ENCODE measurements around the gene MGMT.

Gene MGMT

DNA sequence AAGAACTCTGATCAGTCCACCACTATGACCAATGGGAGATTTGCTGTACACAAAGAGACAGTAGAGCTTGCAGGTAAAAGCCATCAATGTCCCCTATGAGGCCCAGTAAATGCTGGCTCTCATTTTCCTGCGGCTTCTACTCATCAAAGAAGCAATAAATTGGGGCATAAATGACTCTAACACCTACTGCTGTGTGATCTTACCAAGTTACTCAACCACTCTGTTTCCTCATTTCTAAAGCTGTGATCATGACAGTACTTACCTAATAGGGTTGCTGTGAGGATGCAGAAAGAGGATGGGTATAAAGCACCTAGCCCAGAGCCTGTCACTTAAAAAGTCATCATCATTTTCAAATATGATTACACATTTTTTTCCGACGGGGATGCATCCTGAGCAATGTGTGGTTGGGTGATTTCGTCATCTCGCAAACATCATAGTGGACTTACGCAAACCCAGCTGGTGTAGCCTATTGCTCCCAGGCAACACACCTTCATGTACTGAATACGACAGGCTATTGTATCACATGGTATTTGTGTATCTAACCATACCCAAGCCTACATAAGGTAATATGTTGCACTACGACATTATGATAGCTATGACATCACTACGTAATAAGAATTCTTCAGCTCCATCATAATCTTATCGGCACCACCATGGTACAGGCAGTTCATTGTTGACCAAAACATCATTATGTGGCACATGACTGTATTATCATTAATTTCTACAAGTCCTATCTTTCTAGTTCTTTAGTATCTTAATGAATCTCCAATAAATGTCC is 7.1 kb upstream of the MGMT start:
- DNase-seq: no peak

DNA sequence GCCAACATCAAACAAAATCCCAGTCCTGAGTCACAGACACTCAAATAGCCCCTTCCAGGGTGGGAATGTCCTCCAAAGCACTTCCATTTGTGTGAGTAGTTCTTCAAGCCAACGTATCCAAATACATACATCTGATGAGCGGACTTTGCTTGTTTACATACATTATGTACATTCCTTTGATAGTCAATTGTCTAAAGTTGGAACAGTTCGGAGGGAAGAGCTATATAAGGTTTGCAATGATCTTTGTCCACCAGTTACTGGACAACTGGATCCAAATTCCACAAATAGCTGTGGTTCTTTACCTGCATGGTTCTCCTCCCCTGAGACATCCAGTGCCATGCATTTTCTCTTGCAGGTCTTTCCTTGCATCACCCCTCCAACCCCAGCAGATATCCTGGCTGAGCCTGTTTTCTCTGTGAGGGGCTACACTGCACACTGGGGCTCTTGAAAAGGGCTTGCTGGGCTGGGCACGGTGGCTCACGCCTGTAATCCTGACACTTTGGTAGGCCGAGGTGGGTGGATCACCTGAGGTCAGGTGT is 4.7 kb upstream of the MGMT start:
- DNase-seq: no peak

DNA sequence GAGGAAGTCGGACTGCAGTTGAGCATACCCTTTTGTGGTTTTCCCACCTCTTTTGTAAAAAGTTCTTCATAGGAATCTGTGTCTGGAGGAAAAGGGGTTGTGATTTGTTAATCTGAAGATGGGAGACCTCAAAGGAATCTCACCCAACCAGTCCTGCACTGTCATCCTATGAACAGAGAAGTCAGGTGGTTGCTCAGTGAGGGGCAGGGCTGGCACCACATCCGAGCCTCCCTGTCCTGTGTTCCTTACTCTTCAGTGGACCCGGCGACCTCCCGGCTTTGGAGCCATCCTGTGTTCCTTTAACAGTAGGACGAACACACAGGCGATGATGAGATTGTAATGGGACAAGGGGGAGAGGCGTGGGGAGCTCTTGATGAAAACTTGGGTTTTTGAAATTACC is 2.8 kb upstream of the MGMT start:
- no peak for DNase-seq

DNA sequence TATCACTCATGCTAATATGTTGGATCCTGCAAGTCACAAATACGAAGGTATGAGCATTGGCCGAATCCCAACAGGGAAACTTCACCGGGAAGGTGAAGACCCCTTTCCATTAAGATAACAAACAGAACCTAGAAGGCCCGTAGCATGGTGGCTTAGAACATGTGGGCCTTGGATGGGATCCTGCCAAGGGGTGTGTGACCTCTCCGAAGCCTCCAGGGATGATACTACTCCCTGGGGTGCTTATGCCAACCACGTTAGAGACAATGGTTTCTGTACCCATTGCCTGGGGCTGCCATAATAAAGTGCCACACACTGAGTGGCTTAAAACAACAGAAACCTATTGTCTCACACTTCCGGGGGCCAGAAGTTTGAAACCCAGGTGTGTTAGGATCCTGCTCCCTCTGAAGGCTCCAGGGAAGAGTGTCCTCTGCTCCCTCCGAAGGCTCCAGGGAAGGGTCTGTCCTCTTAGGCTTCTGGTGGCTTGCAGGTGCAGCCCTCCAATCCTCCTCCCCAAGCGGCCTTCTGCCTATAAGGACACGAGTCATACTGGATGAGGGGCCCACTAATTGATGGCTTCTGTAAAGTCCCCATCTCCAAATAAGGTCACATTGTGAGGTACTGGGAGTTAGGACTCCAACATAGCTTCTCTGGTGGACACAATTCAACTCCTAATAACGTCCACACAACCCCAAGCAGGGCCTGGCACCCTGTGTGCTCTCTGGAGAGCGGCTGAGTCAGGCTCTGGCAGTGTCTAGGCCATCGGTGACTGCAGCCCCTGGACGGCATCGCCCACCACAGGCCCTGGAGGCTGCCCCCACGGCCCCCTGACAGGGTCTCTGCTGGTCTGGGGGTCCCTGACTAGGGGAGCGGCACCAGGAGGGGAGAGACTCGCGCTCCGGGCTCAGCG is 992 bp upstream of the MGMT start:
- DNase-seq: no peak

DNA sequence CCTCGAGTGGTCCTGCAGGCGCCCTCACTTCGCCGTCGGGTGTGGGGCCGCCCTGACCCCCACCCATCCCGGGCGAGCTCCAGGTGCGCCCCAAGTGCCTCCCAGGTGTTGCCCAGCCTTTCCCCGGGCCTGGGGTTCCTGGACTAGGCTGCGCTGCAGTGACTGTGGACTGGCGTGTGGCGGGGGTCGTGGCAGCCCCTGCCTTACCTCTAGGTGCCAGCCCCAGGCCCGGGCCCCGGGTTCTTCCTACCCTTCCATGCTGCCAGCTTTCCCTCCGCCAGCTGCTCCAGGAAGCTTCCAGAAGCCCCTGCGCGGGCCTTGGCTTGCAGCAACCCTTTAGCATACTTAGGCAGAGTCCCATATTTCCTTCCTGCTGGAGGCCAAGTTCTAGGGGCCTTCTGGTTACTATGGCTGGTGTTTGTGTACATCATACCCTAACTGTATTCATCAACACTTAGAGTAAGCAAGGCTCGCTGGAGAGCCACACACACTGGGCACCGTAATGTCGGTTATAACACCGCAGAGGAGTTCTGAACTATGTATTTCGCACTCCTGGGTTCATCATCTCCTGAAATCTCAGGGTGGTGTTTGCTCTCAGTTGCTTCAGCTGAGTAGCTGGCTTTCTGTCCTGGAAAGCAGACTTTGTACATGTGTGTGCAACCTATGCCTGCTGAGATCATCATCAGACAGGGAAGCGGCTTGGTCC is 471 bp downstream of the MGMT start:
- DNase-seq: peak in 3 of 14 donors; percentile 39 to 65 (median 52)

DNA sequence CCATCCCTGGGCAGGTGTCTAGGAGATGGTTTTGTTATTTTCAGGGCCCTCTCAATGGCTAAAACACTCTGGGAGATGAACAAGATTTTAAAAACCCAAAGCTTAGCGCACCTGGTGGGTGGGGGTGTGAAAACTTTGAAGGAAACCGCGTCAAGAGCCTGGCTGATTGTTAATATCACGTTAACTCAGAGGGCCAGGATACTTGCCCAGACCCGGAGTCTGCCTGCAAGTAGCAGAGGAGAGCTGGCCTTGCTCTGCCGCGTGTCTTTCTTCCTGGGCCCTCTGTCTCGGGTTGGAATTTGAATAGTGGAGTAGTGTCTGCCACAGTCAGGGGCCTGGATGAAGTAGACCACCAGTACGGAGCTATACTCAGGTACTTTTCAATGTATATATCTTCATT is 1.1 kb downstream of the MGMT start:
- DNase-seq: no peak

DNA sequence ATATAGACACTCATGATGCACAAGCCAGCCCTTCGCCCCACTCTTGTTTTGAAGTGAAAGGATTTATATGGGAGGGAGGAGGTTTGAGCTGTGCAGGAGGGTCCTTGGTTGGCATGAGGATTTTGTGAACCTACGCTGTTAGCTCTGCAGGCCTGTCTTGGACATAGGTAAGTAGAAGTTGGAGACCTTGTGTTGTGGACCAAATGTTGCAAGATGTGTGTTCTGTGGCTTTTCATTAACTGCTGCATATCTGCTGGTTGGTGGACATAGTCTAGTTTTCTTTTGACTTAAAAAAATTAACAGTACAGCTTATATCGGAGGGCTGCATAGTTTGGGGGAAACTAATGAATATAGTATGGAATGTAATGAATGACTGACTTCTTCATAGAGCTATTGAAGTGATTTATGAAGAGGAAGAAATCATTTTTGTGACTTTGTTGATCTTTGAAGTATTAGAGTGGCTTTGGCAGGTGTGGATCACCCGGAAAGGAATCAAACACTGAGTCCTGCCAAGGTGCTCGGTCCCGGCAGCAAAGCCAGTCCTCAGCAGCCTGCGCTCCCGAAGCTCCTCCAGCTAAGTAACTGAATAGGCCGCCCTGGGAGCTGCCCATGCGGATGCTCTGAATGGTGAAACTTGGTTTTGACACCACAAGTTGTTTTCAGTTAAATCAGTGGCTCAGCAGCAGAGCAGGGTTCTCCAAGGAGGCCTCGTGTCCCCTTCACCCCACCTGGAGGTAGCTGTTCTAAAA is 3.2 kb downstream of the MGMT start:
- no peak for DNase-seq

DNA sequence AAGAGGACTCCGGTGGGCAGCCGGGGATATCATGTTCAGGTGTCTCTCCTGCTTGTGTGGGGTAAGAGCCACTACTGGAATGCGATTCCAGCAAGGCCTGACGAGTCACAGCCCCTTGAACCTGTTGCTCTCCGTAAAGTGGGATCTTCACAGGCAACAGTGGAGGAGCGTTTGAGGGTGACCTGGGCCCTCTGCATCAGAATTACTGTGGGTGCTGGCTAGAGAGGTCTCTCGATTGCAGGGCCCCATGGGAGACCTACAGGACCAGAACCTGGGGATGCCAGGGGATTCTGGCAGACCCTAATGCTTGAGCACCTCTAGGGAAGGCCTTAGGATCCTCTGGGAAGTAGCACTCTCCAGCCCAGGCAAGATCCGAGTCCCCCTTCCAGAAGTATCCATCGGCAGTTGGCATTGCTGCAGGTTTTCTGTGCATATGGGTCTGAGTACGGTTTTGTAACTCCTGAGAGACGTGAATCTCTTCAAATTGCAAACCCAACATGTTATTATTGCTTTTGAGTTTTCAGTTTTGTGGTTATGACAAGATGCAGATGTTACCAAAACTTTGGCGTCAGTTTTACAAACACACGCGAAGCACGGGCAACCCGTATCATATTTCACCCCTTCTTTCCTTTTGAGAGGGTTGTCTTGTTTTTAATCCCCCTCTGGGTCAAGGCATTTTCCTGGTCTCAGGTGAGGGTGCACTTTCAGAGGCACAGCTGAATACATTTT is 4.6 kb downstream of the MGMT start:
- no peak for DNase-seq

DNA sequence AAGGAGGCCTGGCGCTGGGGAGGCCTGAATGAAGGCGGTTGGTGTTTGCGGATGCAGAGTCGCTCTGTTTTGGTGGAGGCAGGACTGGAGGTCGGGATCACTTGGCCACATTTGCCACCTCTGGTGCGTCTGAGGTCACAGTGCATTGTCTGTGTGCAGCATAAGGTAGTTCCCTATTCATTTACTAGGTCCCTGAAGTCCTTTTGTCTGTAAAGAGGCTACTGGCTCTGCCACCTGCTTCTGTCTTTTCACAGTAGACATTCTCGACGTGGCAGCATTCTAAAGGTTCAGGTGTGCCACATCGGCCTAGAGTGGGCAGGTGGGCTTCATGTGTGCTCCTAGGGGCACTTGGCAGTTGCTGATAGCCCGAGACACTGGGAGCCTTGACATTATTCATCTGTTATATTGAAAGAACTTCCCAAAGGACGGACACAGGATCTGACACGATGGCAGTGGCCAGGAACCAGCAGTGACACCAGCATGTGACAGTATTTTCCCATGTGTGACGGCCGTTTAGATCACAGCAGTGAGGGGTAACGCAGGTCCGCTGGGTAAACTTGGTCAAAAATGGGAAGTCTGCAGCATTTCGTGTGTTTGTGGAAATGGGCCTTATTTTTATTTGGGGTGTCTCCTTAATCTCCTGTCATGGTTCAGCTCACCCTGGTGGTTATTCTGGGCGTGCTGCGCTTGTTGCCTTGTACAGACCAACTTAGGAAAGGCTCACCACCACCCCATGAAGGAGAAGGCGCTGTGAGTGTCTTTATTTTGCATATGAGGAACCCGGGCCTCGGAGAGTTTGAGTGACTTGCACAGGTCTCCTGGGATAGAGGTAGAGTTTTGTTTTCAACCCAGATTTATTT is 5.9 kb downstream of the MGMT start:
- no peak for DNase-seq

DNA sequence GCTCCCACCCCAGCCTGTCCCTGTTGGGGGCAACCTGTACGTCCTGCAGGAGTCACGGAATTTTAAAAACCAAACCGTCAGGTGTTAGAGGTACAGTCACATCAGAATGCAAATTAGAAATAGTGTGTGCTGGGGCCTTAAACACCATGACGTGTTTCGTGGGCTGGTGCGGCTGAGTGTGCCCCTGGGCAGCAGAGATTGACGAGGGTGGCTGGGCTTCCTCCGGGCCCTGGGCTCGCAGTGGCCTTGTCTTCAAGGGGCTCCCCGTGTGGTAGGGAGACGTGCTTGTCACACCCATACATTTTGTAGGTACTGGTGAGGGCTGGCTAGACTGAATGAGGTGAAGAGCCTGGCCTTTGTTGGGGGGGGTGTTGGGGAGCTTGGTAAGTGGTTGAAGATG is 7.6 kb downstream of the MGMT start:
- DNase-seq: no peak

DNA sequence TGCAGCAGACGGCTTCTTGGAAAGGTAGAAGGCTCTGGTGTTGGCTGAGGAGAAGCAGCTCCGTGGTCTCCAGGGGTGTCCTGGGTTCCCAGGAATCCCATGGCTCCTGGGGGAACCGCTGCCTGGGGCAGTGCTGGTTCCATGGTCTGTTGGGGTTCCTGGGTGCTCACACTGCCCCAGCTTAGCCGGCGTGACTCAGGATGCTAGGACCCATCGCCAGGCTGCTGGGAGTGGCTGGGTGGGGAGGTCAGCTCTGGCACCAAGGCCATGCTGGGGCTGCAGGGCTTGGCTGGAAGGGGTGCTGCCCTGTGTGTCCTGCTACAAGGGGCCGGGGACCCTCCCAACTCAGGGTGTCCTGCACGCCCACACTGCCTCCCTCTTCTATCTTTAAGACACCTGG is 9.4 kb downstream of the MGMT start:
- DNase-seq: no peak

DNA sequence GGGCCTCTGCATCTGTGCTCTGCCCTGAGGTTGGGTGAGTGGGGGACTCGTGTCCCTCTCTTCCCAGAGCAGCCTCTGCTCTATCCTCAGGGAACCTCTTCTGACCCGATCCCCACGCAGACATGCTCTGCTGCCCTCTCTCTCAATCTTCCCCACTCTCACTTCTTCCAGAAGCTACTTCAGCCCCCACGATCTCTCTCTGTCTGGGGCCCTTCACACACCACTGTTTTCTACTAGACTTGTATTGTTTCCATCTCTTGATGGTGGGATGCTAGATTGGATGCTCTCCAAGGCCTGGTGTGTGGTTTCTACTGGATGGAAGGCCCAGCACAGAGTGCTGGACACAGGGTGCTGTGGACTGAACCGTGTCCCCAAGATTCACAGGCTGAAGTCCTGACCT is 10.0 kb downstream of the MGMT start:
- DNase-seq: no peak

DNA sequence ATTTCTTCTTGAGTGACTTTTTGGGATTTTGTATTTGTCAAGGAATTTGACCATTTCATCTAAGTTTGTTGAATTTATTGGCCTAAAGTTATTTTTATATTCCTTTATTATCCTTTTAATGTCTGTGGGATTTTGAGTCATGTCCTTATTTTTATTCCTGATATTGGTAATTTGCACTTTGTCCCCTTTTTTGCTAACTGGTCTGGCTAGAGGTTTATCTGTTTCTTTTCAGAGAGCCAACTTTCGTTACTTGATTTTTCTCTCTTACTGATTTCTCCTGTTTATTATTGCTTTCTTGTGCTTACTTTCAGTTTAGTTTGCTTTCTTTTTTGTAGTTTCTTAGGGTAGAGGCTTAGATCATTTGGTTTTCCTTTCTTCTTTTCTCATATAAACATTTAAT is 14.6 kb downstream of the MGMT start:
- no peak for DNase-seq

DNA sequence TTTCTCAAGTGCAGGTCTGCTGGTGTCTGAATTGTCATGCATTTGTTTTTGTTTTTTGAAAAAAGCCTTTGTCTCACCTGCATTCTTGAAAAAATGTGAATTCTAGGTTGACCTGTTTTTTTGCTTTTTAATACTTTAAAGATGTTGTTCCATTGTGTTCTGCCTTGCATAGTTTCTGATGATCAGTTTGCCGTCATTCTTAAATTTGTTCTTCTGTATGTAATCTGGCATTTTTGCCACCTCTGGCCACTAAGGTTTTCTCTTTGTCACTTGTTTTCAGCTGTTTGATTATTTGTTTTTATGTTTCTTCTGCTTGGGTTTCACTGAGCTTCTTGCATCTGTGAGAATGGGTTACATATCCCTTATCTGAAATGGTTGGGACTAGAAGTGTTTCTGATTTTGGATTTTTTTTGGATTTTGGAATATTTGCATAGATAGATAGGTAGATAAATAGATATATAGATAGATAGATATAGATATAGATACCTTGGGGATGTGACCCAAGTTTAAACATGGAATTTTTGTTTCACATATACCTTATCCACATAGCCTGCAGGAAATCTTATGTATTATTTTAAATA is 16.5 kb downstream of the MGMT start:
- DNase-seq: no peak

DNA sequence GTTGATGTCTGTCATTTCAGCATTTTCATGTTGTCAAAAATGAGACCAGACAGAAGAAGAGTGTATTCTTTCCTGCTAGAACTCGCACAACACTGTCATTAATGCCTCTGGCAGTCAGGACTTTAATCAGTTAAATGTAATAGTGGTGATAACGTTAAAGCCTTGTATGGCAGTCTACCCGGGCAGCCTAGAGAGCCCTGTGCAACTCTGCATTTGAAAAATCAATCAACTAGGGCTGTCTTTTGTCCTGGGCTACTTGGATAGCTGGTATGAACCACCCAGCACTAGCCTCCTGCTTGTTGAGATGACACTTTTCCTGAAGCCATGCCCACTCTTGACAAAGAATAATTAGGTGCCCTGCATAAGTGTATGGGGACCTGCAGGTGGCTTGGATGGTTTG is 19.8 kb downstream of the MGMT start:
- no peak for DNase-seq

DNA sequence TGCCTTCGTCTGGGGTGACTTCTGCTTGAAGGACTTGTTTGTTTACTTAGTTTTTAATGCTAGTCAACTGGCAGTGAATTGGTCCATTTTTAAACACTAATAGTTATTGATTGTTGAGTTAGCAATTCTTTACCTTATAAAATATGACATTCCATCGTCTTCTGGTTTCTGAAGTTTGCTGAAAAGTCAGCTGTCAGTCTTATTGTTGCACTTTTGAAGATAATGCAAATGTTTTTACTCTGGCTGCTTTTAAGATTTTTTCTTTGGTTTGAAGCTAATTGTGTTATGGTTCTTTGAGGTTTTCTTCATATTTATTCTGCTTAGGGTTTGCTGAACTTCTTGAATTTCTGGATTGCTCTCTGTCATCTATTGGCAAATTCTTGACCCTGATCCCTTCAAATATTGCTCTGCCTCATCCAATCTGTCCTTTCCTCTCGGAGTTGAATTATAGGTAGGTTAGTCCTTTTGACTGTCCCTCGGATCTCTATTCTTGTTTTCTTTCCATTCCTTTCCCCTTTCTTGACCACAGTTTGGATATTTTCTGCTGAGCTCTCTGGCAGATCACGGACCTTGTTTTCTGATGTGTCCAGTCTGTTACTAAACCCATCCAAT is 24.2 kb downstream of the MGMT start:
- DNase-seq: no peak

DNA sequence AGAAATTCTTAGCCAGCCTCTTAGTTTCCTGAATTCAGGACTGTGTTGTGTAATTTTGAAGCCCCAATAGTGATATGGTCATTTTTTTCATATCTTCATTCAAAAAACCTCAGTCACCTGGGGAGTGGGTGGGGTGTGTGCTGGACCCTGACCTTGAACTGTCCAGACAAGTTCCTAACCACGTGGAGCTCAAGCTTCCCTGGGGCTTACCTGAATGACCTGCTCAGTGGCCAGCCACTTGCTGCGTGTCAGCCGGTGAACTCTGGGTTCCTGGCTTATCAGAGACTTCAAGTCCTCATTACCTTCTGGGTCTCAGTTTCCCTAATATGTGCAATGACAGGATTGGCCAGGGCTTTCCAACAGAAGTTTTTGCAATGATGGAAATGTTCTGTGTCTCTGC is 27.1 kb downstream of the MGMT start:
- DNase-seq: no peak

DNA sequence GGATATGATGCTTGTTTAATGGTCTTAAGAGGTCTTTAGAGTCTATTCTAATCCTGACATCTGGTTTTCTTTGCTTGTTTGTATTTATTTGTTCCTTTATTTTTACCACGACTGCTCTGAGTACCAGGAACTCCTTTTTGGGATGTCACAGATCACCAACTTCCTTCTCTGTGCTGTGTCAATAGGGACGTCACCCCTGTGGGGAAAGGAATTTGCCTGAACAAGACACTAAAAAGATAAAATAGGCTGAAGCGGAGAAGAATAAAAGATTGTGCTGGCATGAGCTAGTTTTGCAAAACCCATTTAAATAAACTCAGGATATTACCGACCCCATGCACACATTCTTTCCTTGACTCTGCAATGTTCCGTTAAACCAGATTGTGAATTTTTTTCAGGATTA is 27.7 kb downstream of the MGMT start:
- DNase-seq: no peak

DNA sequence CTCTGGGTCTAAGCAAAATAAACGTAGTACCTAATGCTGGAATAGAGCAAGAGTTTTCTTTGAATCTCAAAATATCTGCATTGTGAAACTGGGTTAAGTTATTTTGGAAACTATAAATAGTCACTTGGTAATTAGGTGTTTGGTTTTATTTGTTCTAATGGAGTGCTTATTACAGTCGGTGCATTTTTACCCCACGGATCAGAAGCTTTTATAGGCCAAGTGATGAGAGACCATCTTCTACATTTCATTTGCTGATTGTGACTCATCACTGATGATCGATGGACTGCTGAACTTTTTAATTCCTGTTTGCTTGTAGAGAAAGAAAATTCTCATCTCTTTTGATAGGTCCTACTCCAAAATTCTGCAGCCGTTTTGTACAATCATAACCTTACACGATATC is 28.2 kb downstream of the MGMT start:
- DNase-seq: no peak

DNA sequence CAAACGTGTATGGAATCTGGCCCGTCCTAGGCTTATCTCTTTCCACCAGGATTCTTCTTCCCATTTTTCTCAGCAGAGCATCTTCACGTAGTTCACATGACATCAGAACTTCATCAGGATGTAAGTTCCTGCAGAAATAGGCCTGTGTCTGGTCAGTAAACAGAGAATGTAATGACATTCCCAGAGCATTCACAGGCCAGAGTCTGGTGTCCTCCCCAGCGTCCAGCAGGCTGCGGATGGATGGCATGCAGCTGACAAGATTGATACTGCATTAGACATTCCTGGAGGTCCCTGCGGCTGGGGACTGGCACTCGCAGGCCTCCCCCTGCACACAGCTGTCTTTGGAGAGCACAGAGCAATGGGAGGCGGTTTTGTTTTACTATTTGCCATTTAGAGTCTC is 28.7 kb downstream of the MGMT start:
- no peak for DNase-seq
